SU-DHL-6 (cell line): ENCODE results near the gene PRR36.

ENCODE experiments used
- CTCF ChIP-seq: fragments of 200-600 bp; sonication (generic); IDR thresholded peaks from one replicate; pipeline ENCODE4 v1.5.1; 2017; ENCODE audit warnings: antibody characterized with exemption, mild to moderate bottlenecking, low read length, moderate library complexity; ENCODE audit not compliant: insufficient read depth, poor library complexity, severe bottlenecking
- EZH2phosphoT487 ChIP-seq: fragments of 200-600 bp; sonication (generic), shearing (Covaris generic); conservative IDR thresholded peaks from 2 replicates; pipeline ENCODE4 v1.6.1; 2018; ENCODE audit warnings: mild to moderate bottlenecking, antibody characterized with exemption, low read length, moderate library complexity, mixed read lengths

DNA sequence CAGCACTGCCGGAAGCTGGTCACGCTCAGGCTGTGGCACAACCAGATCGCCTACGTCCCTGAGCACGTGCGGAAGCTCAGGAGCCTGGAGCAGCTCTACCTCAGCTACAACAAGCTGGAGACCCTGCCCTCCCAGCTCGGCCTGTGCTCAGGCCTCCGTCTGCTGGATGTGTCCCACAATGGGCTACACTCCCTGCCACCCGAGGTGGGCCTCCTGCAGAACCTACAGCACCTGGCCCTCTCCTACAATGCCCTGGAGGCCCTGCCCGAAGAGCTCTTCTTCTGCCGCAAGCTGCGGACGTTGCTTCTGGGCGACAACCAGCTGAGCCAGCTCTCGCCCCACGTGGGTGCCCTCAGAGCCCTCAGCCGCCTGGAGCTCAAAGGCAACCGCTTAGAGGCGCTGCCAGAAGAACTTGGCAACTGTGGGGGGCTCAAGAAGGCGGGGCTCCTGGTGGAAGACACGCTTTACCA, 26.2 kb upstream of the PRR36 start:
- TF ChIP-seq CTCF (no peak), EZH2phosphoT487 (no peak)
